GM12873 (cell line): ENCODE data around the gene MEI1.

Experiments used
- CTCF ChIP-seq: IDR thresholded peaks from 2 replicates; pipeline ENCODE4 v1.5.1; 2012; ENCODE audit warnings: low read depth, mild to moderate bottlenecking, moderate library complexity, low read length, control low read depth; ENCODE audit not compliant: insufficient read depth; ENCODE audit errors: missing control alignments

MEI1 gene

GRCh38 chr22:41700108-41700364 lies 733 bp downstream of the MEI1 start:
- TF ChIP-seq CTCF, result no peak

GRCh38 chr22:41702763-41703162 lies 3.5 kb downstream of the MEI1 start:
- TF ChIP-seq CTCF, result no peak

GRCh38 chr22:41709341-41709740 lies 10.0 kb downstream of the MEI1 start:
- TF ChIP-seq CTCF, result no peak

GRCh38 chr22:41713004-41713403 lies 13.7 kb downstream of the MEI1 start:
- TF ChIP-seq CTCF, result no peak

GRCh38 chr22:41722496-41722895 lies 23.2 kb downstream of the MEI1 start:
- no peak for TF ChIP-seq CTCF

GRCh38 chr22:41725510-41726110 lies 26.3 kb downstream of the MEI1 start:
- TF ChIP-seq CTCF, result no peak

- no peak for TF ChIP-seq CTCF
These were observed 32.3 kb downstream of the MEI1 start for GRCh38 chr22:41731609-41732008.
